Measurements from ENCODE around the gene FGF1.
A peak's percentile ranks its signal among the peaks of the same experiment; 100 is the strongest.

Gene FGF1

DNA sequence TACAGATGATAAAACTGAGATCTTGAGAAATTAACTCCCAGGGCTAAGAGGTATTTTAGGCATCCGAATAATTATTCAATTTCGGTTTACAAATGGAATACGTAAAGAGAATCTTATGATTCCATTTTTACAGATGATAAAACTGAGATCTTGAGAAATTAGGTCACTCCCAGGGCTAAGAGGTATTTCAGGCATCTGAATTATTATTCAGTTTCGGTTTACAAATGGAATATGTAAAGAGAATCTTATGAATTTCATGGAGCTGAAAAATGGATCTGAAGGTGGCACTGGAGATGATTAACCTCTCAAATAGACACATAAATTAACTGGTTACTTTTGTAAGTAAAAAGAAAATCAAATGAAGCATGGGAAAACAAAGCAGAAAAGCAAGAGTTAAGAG, 44.2 kb downstream of the FGF1 start:
- no peak for DNase-seq

DNA sequence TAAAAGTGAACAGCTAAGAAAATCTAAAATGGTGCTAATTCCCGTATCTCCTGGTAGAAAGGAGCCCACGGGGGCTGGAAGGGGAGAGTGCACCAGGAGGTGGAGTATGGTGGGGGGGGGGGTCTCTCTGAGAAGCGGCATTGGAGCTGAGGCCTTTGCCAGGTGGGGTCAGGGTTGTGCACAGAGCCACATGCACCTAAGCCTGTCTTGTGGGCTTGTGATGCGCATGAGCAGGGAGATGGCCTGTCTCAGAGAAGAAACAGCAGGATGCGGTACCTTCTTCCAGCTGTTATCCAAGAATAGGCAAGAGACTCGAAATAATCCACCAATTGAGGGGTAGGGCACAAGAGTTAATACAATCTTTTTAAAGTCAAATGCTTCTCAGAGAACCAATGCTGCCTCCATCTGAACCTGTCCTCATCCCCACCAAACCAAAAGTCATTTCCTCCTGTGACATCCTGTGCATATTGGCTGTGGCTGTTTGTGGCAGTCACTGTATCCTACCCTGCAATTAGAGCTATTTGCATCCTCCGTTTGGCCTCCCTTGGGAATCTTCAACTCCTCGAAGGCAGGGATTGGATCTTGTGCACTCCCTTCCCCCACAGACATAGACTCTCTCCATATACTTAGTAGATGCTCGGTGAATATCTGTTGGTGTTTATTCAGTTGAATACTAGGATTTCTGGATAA, 45.4 kb downstream of the FGF1 start:
- no peak for DNase-seq

DNA sequence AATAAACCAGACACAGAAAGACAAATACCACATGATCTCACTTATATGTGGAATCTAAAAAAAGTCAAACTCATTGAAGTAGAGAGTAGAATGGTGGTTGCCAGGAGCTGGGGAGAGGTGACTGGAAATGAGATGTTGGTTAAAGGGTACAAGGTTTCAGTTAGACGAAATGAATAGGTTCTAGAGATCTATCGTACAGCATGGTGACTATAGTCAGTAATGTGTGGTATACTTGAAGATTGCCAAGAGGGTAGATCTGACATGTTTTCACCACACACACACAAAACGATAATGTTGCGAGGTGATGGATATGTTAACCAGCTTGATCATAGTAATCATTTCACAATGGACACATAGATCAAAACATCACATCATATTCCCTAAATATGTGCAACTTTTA, 46.4 kb downstream of the FGF1 start:
- DNase-seq = no peak

DNA sequence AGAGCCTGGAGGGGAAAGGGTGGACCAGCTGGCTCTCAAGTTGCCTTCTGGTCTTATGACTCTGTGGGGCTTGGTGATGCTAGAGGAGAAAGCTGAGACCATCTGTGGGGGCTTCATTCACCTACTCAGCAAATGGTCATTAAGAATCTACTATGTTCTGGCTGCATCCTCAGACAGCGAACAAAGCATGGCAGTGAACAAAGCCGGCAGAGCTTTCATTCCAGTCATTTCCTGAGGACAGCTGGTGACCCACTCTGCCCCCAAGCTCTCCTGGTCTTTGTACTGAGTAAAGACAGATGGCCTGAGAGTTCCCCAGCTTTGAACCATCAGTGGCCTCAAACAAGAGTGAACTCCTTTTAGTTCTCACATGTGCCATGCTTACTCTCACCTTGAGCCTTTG, 48.0 kb downstream of the FGF1 start:
- DNase-seq = no peak

DNA sequence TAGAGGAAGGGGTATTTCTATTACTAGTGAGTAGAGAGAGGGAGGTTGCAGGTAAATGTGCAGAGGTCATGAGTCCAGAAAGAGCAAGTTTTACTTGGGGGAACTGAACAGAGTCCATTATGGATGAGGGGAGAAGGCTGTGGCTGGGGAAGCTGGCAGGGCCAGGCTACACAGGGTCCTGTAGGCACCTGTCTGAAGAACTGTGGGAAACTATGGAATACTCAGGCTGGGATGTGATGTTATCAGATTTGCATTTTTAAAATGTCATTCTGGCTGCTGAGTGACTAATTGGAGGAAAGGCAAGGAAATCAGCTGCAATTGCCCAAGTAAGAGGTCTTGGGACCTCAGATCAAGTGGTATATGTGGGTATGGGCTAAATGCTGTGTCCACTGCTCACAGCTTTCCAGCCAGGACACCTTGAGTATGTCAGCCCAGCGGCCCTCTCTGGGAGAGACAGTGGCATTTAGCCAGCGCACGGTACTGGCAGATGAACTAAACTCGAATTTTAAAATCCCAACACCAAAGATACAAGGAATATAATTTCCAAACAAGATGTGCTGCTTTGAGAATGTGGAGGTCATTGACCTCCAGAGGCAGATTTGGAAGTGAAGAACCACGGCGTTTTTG, 49.1 kb downstream of the FGF1 start:
- no peak for DNase-seq

DNA sequence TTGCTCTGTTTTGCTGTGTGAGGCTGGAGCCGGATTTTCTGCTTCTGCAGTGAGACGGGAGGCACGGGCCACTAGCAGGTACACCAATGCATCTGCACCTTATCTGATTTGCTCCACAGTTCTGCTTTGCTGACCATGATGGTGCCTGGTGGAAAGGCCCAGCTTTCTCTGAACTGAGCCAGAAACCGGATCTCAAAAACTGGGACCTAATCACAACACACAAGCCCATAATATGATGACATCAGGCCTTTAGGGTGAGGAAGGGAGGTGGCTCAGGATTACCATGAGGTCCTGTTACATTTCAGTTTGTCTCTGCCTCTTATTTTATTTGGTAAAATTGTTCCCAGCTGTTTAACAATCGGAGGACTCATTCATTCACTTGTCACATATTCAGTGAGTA, 49.8 kb downstream of the FGF1 start:
- DNase-seq = no peak

DNA sequence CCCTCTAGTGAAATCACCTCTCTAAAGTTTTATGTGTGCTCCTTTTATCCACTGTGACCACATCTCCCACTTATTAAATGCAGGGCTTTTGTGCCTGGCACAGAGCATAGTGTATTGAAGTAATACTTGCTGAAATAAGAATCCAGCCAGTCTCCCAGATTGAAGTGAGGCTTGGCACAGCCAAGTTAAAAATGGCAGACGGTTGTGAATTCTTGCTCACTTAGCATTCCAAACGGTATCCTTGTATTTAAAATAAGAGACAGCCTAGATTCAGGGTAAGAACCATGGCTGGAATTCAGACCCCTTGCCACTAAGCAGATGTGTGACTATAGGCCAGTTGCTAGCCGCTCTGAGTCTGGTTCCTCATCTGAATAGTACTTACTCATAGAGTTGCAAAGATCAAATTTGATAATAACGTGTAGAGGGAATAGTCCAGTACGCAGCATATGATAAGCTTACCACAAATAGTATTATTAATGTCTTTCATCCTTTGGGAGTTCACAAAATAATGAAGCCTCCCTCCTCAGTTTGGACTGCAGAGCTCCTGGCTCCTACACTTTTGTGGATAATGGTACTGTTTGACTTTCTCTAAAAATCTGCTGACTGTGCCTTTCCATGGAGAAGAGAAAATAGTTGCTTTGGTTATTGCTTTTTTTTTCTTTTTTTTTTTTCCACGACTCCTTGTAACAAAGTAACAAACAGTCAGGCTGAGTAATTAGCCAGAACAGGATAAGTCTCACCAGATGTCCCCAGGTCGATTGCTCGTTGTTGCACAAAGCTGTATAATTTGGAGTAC, 51.5 kb downstream of the FGF1 start:
- no peak for DNase-seq

DNA sequence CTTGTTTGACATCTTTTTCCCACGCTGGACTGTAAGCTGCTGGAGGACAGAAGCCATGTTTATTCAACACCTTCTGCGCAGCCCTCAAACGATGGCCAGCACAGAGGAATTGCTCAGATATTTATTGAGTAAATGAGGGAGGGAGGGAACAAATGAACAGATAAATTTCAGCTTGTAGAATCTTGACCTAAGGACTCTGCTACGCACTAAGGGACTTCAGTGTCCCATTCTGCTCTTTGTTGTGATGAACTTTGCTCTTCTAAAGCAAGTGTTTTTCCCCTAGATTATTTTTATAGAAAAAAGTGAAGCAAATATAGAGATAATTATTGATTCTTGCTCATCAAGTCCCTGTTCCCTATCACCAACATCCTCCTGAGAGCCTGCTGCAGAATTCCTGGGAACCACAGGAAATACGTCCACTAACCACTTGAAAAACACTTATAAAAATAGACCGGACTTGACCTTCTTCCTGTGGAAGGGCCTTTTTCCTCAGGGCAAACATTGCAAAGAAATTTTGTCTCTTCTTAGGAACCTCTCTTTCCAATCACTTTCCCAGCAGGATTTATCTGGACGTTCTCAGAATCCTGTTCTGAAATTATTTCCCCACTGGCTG, 54.9 kb downstream of the FGF1 start:
- DNase-seq = no peak

DNA sequence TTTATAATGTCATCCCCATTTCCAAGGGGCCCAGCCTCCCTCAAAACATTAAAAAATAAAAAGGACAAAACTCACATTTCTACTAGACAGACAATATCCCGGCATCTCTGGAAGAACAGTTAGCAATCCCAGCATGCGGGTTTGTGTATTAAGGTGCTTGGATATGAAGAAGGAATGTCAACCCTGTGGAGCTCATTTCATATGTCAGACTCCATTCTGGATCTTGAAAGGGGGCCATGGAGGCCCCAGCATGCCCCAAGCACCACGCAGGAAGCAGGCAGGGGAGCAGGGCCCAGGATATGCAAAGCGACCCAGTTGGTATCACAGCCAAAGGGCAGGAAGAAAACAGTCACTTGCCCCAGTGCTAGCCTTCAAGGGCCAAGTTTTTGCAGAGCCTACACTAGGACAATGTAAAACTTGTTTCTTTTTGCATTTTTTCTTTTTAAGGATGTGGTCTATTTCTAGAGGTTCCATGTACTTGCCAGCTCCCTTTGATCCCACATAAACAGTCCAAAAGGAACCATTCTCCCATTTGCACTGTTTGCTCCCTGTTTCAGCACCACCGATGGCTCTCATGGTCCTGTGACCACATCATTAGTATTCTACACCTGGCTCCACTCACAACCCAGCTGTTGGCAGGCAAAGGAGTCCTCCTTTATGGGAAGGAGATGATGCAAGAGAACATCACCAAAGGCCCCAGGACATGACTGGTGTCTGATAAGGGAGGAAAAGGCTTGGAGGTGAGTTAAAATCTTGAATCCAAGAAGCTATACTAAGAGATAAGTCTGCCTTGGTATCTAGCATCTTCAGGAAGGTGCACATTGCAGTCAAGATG, 58.3 kb downstream of the FGF1 start:
- no peak for DNase-seq

DNA sequence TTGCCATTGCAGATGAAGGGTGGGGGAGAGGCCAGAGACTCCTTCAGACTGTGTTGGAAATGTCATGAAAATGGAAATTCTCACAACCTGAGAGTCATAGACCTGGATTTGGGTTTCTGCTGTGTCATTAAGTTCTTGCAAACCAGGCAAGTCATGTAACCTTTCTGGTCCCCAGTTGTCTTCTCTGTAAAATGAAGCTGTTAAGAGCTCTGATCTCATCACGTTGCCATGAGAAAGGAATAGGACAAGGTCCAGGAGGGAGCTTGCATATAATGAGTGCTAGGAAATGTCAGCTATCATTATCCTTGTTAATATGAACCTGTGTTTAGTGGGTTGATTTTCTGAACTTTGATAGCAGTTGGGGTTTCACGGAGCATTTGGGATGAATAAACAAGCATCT, 59.1 kb downstream of the FGF1 start:
- DNase-seq = no peak

DNA sequence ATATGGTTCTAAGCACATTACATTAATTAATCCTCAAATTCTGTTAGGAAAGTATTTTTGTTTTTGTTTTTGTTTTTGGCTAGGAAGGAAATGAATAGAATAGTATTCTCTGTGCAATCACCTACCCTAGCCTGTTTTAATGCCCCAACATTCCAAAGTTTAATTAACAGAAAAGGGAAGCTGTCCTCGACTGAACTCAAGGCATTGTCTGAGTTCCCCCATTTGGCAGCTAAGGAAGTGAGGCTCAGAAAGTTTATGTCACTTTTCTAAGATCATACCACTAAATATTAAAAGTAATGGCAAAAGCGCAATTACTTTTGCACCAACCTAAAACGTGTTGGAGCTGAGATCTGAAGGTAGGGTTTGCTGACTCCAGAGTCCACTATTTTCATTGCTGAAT, 59.8 kb downstream of the FGF1 start:
- DNase-seq = no peak

DNA sequence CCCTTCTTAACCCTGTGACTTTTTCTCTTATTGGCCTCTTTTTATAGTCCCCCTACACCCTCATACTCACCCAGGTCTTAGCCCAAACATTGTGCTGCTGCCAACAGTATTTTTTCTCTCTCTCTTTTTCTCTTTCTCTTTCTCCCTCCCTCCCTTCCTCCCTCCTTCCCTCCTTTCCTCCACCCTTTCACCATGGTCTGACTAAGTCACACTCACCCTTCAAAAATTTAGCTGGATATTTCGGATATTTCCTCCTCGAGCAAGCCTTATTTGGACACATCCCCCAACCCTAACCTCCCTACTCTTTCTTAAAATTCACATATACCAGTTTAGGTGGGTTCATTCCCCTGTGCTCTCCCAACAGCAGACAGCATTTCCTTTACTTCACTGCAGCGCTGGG, 64.7 kb downstream of the FGF1 start:
- DNase-seq = no peak

DNA sequence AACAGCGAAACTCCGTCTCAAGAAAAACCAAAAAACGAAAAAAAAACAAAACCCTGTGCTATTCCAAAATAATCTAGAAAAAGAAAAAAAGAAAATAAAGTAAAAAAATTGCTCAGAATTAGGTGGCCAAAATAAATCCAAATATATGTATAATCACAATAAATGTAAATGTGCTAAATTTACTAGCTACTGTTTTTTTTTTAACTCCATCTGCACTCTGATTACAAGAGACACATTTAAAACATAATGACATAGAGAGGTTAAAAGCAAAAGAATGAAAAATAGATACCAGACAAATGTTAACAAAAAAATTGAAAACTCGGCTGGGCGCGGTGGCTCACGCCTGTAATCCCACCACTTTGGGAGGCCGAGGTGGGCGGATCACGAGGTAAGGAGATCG, 66.1 kb downstream of the FGF1 start:
- DNase-seq = no peak

DNA sequence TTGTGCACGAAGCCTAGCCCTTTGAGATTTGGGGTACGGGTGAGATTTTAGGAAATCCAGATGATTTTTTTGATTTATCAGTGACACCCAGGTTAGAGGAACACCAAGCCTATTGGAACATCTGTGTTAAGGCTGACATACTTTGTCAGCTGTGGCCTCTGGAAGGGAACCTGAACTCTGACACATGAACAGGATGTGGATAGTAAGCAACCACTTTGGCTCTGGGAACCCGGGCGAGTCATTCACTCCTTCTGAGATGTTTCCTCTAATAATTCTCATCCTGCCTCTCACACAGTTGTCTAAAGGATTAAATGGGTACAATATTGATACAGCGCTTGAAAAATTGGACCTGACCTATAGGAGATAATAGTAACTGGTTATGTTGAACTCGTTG, 67.8 kb downstream of the FGF1 start:
- DNase-seq = no peak

DNA sequence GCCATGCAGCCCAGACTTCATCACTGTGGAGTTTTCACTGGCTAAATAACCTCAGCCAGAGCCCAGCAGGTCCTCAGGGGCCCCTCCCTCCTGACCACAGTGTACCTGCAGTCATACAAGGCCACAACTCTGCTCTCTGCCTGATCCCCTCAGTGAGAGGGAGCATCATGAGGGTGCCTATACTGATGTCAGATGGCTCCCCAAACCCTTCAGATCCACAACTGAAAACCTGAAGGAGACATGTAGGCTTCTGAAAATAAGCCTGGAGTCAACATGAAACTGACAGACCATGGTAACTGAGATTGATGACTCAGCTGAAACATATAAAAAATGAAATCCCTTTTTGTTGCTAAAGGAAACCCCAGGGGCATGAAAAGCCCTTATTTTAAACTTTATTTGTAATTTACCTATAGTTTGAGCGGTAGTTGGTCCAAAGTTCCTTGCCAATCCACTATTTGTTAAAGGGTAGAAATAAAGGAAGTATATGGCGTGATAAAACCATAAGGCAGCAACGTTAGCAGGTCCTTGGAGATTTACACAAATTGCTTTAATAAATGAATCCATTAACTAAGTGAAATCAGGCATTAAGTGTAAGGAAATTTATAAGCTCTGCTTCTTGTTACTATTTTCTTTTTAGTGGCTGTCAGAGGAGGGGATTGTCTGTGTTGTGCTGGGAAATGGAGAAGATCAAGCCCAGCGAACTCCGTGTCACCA, 68.3 kb downstream of the FGF1 start:
- DNase-seq = no peak

DNA sequence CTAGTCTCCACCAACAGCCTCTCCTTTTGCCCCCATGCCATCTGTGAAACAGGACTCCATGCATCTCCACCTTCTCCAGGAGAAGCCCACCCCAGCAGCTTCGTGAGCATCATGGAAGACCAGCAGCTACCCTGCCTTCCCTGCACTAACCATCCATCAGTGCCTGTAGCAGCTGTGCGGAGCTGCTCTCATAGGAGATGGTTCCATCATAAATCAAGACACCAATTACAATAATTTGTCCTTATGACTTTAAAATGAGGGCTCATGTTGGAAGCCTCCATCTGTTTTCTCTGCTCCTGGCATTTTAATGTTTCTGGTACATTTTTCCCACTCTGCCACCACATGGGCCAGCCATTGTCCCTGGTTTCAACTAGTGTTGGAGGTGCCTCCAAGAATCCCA, 69.9 kb downstream of the FGF1 start:
- DNase-seq = no peak

DNA sequence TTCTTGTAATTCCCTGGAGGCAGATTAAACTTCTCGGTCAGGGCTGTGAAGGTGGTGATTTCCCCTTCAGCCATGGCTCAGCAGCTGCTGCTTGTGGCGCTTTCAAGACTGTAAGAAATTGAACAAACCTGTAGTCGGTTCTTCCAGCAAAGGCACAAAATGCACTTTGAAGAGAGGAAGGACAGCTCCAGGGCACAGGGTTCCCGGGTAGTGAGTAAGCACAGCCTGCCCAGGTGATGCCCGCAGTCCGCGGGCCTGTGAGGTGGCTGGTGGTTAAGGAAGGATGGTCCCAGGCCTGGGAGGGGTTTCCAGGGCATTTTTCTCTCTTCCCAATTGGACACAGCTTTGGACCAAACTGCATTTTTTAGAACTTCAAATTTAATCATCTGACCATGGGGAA, 71.8 kb downstream of the FGF1 start:
- DNase-seq = no peak

DNA sequence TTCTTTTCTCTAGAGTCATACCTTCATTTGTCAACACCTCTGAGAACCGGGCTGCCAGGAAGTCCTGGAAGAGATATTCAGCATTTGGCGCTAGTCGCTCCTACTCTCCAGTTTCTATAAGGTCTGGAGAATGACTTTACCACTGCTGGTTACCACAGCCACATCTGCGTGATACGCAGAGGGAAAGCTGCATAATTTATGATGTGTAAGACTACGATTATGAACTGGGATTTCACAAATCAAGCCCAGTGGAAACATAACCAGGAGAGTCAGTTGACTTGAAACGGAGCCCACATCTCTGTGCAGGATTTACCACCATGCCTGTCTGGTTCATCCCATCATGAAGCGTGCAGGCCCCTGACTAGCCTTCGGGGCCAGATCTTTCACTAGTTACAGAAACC, 72.6 kb downstream of the FGF1 start:
- DNase-seq = no peak

DNA sequence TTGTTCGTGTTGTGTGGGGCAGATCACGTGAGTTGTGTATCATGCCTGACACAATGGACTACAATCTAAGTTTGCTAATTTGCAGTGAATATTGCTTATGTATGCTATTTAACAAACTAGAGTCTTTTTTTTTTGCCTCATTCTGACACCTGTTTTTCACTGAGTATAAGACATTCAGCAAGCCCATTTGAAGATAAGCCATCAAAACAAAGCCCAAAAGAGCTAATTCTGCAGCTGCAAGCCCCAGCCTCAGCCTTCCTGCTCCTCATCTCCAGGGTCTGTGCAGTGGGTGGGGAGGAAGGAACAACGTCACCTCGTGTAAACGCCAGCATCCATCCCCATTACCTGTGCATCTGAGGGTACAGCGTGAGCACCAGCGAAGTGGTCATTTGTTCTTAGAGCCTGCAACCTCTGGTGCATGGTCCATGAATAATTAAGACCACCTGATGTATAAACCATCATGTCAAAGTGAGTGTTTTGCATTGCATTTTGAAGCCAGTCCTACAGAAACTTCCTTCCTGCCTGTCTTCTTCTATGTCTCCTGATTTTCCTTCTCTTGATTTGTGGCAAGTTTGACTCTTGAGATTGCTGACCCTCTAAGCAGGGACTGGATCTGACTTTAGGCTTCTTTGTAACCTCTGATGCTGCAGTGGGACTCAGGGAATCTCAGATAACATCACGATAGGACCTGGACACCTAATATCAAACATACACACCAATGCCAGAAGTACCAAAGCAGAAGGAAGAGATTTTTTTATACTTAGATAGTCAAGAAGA, 73.2 kb downstream of the FGF1 start:
- DNase-seq = no peak

DNA sequence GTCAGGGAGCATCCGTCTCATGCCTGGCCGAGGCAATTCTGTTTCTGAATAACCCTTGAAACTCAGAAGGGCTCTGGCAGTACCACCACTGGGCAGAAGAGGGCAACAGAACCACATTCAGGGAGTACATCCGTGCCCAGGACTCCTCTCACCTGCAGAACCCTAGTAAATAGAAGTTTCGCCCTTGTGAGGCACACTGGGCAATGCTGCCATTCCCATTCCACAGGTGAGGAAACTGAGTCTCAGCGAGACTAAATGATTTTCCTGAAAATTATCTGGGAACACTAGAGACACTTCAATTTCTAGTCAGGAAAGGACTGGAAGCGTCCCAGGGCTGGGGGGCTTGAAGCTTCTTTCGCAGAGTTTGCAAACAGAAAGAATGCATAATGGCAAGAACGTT, 74.7 kb downstream of the FGF1 start:
- peak; percentile 27 for DNase-seq

DNA sequence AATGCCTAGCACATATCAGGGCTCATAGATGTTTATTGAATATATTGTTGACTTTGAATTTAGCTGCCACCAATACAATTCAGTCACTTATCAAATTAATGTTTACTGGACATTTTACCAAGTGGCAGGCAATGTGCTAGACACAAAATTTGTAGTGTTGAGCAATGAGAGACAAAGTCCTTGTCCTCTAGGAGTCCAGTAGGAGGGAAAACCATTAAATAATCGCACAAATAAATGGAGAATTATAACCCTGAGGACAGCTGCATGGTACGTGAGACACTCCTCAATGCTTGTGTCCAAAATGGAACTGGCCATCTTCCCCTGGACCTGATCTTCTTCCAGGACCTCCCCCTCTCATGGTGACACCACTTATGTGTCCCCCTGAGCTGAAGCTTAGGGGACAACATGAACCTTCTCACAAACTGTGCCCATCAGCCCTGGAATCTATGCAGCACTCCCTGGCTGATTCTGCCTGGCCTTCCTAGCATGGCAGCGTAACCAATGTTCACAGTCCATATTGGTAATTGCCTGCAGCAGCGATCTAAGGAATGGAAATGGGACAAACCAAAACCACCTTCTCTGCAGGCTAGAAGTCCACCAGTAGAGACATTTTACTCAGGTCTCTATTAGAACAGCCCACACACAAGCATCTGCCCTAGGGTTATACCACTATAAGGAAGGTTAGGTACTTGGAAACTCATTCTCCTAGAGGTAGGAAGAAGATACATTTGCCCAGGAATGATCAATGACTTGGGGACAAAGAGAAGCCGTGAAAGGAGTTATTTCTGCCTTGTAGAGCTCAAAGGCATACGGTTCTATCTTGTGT, 75.5 kb downstream of the FGF1 start:
- DNase-seq = no peak

Measured in NCI-H1105 treated with DMSO at 0.1 percent for 48 hours (cell line).